Measurements from ENCODE around the gene LFNG.

- no peak for TF ChIP-seq CTCF (IDR thresholded peaks at IDR 0.05)
- TF ChIP-seq POLR2AphosphoS5 (IDR thresholded peaks at IDR 0.05), result no peak
- TF ChIP-seq POLR2A (IDR thresholded peaks at IDR 0.05), result no peak
These were observed 4.0 kb upstream of the LFNG start for GRCh38 chr7:2515424-2516193.

Measured in upper lobe of left lung (tissue), 4 donors.